Sciatic nerve (tissue), 1 donor: ENCODE data around the gene ZNF879. TPM values are rescaled to one million over a fixed set of nuclear protein-coding genes. Genes with fewer than 3 reads are reported as not detected.

Source experiments
- total RNA-seq: library from RNA; stranded (reverse); fragmentation: NEBNext Ultra II Directional; extraction: Animal tissue kit (Norgen Biotek cat#: 25700); gene quantifications from one replicate; pipeline ENCODE4 v1.2.1, GENCODE V29; 2021
- donor health status: DM: no; HTN: no; CAD: no.

Gene ZNF879
- total RNA-seq, 1 donor from 2014 or later: 6.2 TPM

Other genes starting within 250 kb of the ZNF879 start
- gene ZNF354B, start 163.9 kb upstream of the ZNF879 start, total RNA-seq: 29.0 TPM
- 4.8 TPM for gene ZFP2, start 127.9 kb upstream of the ZNF879 start, total RNA-seq
- gene ZNF454, start 82.6 kb upstream of the ZNF879 start, total RNA-seq: 4.7 TPM
- gene GRM6, start 28.5 kb upstream of the ZNF879 start, total RNA-seq: not detected
- gene ZNF354C, start 36.6 kb downstream of the ZNF879 start, total RNA-seq: 13.8 TPM